ENCODE measurements around the gene GFY.

GFY gene

GRCh38 chr19:49407482-49408015 lies 17.6 kb upstream of the GFY start:
- TF ChIP-seq CTCF (IDR thresholded peaks at IDR 0.05; ENCODE audit: borderline replicate concordance, control extremely low read depth, extremely low read depth, insufficient read depth, missing control alignments): no peak
- no peak for DNase-seq (ENCODE audit: low spot score)

GRCh38 chr19:49408816-49409440 lies 16.3 kb upstream of the GFY start:
- in situ Hi-C loops (cut with MboI; ENCODE audit: low sequenced_read_pairs, unreplicated experiment): no loop called here
- no peak for DNase-seq (ENCODE audit: low spot score)
- TF ChIP-seq CTCF (IDR thresholded peaks at IDR 0.05; ENCODE audit: borderline replicate concordance, control extremely low read depth, extremely low read depth, insufficient read depth, missing control alignments): no peak

More at GRCh38 chr19:49407482-49408015, 17.6 kb upstream of the GFY start:
- in situ Hi-C loops (cut with MboI; ENCODE audit: low sequenced_read_pairs, unreplicated experiment): no loop called here

- in situ Hi-C loops (cut with MboI; ENCODE audit: low sequenced_read_pairs, unreplicated experiment): no loop called here
- no peak for DNase-seq (ENCODE audit: low spot score)
- no peak for TF ChIP-seq CTCF (IDR thresholded peaks at IDR 0.05; ENCODE audit: borderline replicate concordance, control extremely low read depth, extremely low read depth, insufficient read depth, missing control alignments)
These were observed 15.7 kb upstream of the GFY start for GRCh38 chr19:49409441-49410029.

- no peak for DNase-seq (ENCODE audit: low spot score)
- TF ChIP-seq CTCF (IDR thresholded peaks at IDR 0.05; ENCODE audit: borderline replicate concordance, control extremely low read depth, extremely low read depth, insufficient read depth, missing control alignments): no peak
- in situ Hi-C loops (cut with MboI; ENCODE audit: low sequenced_read_pairs, unreplicated experiment): no loop called here
These were observed 13.4 kb upstream of the GFY start for GRCh38 chr19:49411681-49412326.

- in situ Hi-C loops (cut with MboI; ENCODE audit: low sequenced_read_pairs, unreplicated experiment): no loop called here
- DNase-seq (ENCODE audit: low spot score): no peak
- TF ChIP-seq CTCF (IDR thresholded peaks at IDR 0.05; ENCODE audit: borderline replicate concordance, control extremely low read depth, extremely low read depth, insufficient read depth, missing control alignments): no peak
These were observed 11.8 kb upstream of the GFY start for GRCh38 chr19:49413348-49413747.

- TF ChIP-seq CTCF (IDR thresholded peaks at IDR 0.05; ENCODE audit: borderline replicate concordance, control extremely low read depth, extremely low read depth, insufficient read depth, missing control alignments): no peak
- in situ Hi-C loops (cut with MboI; ENCODE audit: low sequenced_read_pairs, unreplicated experiment): no loop called here
- no peak for DNase-seq (ENCODE audit: low spot score)
These were observed 10.9 kb upstream of the GFY start for GRCh38 chr19:49414256-49414655.
